ENCODE measurements around the gene GLTP.

GLTP gene

GRCh38 chr12:109818905-109819500 is 61.3 kb downstream of the GLTP start:
- no peak for TF ChIP-seq CTCF (IDR thresholded peaks at IDR 0.05; ENCODE audit: low read depth, low read length)
- H3K4me3 ChIP-seq (ENCODE audit: low read depth, low read length), result no peak overlapping the region

DNA sequence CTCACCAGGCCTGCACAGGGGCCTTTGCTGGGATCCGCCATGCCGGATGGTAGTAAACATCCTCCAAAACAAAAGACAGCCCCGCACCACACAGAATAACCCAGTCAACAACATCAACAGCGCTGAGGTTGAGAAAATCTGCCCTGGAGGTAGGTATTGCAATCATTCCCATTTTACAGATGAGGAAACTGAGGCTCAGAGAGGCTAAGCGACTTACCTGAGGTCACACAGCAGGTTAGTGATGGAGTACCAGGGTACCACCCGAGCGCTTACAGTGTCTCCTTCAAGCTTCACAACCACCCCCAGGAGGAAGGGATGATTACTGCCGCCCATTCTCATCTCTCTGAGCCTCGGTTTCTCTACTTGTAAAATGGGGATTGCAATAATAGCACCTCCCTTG is 62.1 kb downstream of the GLTP start:
- no peak overlapping the region for H3K4me3 ChIP-seq (ENCODE audit: low read depth, low read length)
- no peak for TF ChIP-seq CTCF (IDR thresholded peaks at IDR 0.05; ENCODE audit: low read depth, low read length)

- no peak for TF ChIP-seq CTCF (IDR thresholded peaks at IDR 0.05; ENCODE audit: low read depth, low read length)
- H3K4me3 ChIP-seq (ENCODE audit: low read depth, low read length), result no peak overlapping the region
Observed at GRCh38 chr12:109817627-109818231, 62.6 kb downstream of the GLTP start.

GRCh38 chr12:109816870-109817269 is 63.5 kb downstream of the GLTP start:
- TF ChIP-seq CTCF (IDR thresholded peaks at IDR 0.05; ENCODE audit: low read depth, low read length), result no peak
- no peak overlapping the region for H3K4me3 ChIP-seq (ENCODE audit: low read depth, low read length)

DNA sequence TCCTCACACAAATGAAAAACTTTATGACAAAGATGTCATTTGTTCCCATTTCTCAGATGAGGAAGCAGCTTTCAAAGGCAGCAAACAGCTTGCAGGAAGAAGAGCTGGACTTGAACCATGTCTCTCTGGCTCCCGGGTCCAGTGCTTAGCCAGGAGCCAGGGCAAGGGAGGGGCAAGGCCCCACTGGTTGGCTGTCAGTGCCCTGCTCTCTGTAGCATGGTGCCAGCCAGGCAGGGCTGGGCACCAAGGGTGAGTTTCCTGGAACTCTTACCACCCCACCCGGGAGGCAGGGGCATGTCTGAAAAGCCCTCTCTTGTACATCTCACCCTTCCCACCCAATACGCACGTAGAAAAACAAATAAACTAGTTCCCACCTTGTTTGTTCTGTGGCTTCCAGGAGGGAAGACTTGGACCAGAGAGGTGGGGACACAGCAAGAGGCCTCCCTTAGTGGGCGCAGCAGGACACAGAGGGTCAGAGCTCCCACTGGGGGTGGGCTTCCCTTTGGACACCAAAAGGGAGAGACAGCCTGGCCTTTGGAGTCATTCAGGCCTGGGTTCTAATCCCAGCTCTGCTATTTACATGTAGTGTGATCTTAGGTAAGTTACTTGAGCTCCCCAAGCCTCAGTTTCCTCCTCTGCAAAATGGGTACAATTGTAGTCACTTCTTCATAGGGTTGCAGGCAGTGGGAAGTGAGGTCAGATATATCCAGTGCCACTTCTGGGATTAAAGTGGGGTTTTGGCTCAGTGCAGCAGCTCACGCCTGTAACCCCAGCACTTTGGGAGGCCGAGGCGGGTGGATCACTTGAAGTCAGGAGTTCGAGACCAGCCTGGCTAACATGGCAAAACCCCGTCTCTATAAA is 64.4 kb downstream of the GLTP start:
- no peak overlapping the region for H3K4me3 ChIP-seq (ENCODE audit: low read depth, low read length)
- no peak for TF ChIP-seq CTCF (IDR thresholded peaks at IDR 0.05; ENCODE audit: low read depth, low read length)

DNA sequence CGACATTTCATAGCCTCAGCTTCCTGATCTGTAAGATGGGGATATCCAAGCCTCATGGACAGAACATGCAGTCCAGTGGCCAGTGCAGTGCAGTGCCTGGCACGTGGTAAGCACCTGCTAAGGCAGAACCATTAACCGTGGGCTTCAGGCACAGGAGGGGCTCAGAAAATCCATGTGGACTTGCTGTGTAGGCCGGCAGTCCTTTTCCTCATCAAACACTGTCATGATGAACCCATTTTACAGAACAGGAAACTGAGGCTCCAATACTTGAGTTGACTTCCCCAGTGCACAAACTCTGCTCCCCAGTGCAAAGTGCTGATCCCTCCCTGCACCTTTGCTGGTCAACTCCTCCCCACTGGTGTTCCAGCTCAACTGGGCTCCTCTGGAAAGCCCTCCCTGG is 65.1 kb downstream of the GLTP start:
- H3K4me3 ChIP-seq (ENCODE audit: low read depth, low read length), result no peak overlapping the region
- TF ChIP-seq CTCF (IDR thresholded peaks at IDR 0.05; ENCODE audit: low read depth, low read length), result no peak

- no peak overlapping the region for H3K4me3 ChIP-seq (ENCODE audit: low read depth, low read length)
- TF ChIP-seq CTCF (IDR thresholded peaks at IDR 0.05; ENCODE audit: low read depth, low read length), result no peak
Observed at GRCh38 chr12:109814600-109815150, 65.7 kb downstream of the GLTP start.
